ENCODE results near the gene GPR137B. TPM values are rescaled to one million over a fixed set of nuclear protein-coding genes. Genes with fewer than 3 reads are reported as not detected.

The GPR137B gene
- total and polyA plus RNA-seq, 2 of the 8 experiments (the other 6 are each of a cell fraction or from before 2014, with no cell fraction given): 6.9 to 7.7 TPM

- TF ChIP-seq USF2 (IDR thresholded peaks at IDR 0.05; ENCODE audit: low read length) (no peak), SUZ12 (IDR thresholded peaks at IDR 0.05; ENCODE audit: low read length) (no peak), FOSL1 (IDR thresholded peaks at IDR 0.05; ENCODE audit: insufficient read depth, low read depth, low read length) (no peak)
Measured at GRCh38 chr1:236122176-236122575, 20.2 kb upstream of the GPR137B start (continued).
